ENCODE results near the gene KCTD15.

KCTD15 gene, protein sequence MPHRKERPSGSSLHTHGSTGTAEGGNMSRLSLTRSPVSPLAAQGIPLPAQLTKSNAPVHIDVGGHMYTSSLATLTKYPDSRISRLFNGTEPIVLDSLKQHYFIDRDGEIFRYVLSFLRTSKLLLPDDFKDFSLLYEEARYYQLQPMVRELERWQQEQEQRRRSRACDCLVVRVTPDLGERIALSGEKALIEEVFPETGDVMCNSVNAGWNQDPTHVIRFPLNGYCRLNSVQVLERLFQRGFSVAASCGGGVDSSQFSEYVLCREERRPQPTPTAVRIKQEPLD

DNA sequence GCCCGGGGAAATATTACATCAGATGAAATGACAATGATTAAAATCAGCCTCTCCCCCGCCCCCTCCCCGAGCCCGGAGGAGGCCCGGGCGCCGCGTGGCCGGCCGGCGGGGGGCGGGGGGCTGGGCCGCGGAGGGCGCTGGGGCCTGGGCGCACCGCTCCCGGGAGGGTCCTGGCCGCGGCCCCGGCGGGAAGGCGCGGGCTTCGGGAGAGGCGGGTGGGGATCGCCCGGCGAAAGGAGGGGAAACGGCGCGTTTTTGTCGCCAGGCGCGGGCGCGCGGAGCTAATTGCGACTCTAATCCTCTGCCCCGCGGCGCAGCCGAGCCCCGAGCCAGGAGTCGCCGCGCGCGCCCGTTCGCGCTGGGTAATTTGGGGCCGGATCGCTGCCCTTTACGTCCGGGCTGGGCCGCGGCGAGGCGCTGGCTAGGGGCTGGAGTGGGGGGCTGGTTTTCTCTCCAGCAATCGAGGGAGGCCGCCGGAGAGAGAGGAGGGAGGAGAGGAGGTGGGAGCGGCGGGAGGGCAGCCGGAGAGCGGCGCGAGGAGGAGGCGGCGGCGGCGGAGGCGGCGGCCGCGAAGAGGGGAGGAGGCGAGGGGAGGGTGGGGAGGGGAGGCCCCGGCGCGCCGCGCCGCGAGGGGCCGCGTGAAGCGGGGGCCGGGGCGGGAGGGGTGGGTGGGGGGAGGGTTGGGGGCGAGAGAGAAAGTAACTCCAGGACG, at the start of gene KCTD15:
TSS of gene KCTD15 (plus strand) at position 707 of the 712 bp plus-strand sequence. CDS start 3,585 bp downstream, outside the sequence.
- peak within 1 kb of the TSS; percentile 99 for H3K27ac ChIP-seq
- no peak for TF ChIP-seq ZFX (IDR thresholded peaks at IDR 0.05; ENCODE audit: borderline replicate concordance)
- TF ChIP-seq, protein P1, sequence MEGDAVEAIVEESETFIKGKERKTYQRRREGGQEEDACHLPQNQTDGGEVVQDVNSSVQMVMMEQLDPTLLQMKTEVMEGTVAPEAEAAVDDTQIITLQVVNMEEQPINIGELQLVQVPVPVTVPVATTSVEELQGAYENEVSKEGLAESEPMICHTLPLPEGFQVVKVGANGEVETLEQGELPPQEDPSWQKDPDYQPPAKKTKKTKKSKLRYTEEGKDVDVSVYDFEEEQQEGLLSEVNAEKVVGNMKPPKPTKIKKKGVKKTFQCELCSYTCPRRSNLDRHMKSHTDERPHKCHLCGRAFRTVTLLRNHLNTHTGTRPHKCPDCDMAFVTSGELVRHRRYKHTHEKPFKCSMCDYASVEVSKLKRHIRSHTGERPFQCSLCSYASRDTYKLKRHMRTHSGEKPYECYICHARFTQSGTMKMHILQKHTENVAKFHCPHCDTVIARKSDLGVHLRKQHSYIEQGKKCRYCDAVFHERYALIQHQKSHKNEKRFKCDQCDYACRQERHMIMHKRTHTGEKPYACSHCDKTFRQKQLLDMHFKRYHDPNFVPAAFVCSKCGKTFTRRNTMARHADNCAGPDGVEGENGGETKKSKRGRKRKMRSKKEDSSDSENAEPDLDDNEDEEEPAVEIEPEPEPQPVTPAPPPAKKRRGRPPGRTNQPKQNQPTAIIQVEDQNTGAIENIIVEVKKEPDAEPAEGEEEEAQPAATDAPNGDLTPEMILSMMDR (IDR thresholded peaks at IDR 0.05), result no peak

DNA sequence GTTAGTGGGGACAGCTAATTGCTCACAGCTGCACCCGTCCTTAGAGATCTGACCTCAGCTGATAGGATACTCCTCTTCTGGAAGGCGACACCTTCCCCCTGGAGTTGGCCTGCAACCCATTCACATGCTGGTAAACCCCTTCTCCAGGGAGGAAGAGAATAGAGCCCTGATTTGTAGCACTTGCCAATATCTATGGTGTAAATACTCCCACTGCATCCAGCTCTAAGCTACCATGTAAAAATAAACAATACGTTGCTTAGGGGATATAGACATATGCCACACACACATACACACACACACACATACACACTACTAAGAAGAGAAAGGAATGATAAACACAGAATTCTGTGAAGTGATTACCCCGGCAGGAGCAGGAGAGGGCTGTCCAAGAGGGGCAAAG, 49.4 kb upstream of the KCTD15 start:
- no peak overlapping the region for H3K27ac ChIP-seq
- TF ChIP-seq, protein P1 (IDR thresholded peaks at IDR 0.05), result no peak
- no peak for TF ChIP-seq ZFX (IDR thresholded peaks at IDR 0.05; ENCODE audit: borderline replicate concordance)

DNA sequence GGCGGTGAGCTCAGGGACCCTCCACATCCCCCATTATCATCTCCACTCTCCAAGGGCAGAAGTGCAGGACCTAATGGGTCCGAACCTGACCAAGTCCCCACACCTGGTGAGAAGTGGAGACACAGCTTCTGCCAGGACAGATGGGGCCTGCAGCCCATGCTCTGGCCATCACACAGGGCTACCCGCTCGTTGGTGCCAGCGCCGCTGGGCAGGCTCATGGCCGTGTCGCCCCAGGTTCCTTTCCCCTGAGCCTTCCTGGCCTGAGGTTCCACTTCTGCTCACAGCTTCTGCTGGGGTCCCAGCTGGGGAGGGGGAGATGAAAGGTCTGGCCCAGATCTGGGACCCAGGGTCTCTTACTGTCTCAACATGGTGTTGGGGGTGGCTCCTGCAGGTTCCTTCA, 48.4 kb upstream of the KCTD15 start:
- H3K27ac ChIP-seq, result no peak overlapping the region
- TF ChIP-seq, protein P1 (IDR thresholded peaks at IDR 0.05), result no peak
- no peak for TF ChIP-seq ZFX (IDR thresholded peaks at IDR 0.05; ENCODE audit: borderline replicate concordance)

DNA sequence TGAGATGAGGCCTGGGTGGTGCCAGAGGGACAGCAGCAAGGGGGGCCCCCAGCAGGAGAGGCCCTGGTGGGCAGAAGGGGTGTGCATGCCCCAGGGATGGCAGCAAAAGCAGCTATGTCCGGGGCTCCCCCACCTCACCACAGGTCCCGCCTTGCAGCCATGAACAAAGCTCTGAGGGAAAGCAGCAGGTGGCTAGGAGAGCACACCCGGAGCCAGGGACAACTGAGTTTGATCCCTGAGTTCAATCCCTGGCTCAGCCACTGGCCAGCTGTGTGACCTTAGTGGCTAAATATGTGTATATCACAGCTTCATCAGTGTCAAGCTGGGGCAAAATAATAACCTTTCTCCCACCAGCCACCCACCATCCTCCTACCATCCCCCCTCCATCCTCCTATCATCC, 47.7 kb upstream of the KCTD15 start:
- TF ChIP-seq, protein P1 (IDR thresholded peaks at IDR 0.05), result no peak
- no peak for TF ChIP-seq ZFX (IDR thresholded peaks at IDR 0.05; ENCODE audit: borderline replicate concordance)
- no peak overlapping the region for H3K27ac ChIP-seq

DNA sequence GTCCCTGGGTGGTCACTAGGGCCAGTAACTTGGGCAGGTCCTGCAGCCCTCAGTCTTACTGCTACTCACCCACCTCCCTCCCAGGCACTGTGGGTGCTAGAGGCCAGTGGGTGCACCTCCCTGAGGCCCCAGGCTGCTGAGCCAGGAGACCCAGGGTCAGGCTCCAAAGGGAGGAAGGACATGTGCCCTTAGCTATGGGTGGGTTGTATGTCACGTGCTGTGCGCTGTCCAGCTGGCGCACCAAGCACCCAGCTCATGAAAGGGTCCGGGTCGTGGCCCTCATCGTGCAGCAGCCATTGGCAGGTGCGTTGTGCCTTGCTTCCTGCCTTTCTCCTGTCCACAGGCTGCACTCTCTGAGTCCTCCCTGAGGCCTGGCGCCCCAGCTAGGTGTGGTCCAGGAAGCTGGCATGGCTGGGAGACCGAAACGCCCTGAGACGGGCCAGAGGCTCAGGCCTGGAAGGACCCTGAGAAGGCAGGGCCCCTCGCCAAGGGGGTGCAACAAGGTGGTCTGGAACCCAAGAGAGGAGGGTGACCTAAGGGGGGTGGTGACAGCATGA, 47.0 kb upstream of the KCTD15 start:
- TF ChIP-seq ZFX (IDR thresholded peaks at IDR 0.05; ENCODE audit: borderline replicate concordance), result no peak
- TF ChIP-seq, protein P1 (IDR thresholded peaks at IDR 0.05), result no peak
- H3K27ac ChIP-seq, result no peak overlapping the region

DNA sequence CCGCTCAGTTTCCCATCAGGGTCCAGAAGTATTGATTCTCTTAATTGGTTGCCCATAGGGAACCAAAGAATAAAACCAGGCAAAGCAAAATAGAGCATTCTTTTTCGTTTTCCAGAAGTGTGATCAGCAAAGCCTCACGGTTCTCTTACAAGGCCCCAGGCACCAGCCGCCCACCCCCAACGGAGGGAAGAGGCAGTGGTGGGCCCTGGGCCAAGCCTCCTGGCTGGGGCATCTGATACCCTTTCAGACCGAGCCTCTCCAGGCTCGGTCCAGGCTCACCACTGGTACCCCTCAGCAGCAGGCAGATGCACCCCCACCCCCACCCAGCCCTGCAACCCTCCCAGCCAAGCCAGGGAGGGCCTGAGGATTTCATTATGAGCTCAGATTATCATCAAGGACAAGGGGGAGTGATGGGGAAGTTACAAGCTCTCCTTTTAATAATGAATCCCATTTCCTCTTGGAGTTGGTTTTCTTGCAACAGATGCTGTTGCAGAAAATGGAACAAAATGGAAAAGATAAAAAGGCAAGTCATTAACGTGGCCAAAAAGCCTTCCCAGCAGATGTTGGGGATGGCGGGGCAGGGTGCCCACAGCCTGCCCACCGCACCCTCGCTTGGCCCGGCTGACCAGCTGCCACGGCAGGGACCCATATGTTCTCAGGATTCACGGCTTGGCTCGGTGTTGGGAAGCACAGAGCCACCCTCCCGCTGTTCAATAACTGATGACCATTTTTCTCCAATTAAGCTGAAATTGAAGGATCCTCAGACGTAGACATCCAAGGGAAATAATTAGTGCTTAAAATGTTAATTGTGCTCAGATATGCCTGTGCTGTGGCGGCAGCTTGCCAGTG, 45.9 kb upstream of the KCTD15 start:
- no peak for TF ChIP-seq ZFX (IDR thresholded peaks at IDR 0.05; ENCODE audit: borderline replicate concordance)
- TF ChIP-seq, protein P1 (IDR thresholded peaks at IDR 0.05), result no peak
- no peak overlapping the region for H3K27ac ChIP-seq
